ENCODE measurements around the gene RYR3.
"Not testable (repeated sequence)": the region's sequence is repeated elsewhere in the genome, so short reads cannot be mapped to it uniquely, and the experiment has no call there.

RYR3 gene

GRCh38 chr15:33598382-33598781 is 287.6 kb downstream of the RYR3 start:
- not testable (repeated sequence) for DNase-seq

GRCh38 chr15:33600212-33600611 is 289.4 kb downstream of the RYR3 start:
- no peak for DNase-seq

GRCh38 chr15:33601461-33601860 is 290.7 kb downstream of the RYR3 start:
- DNase-seq, result no peak

- DNase-seq, result no peak
These were observed 297.9 kb downstream of the RYR3 start for GRCh38 chr15:33608714-33609113.

GRCh38 chr15:33612721-33613304 is 302.0 kb downstream of the RYR3 start:
- DNase-seq, result no peak

- DNase-seq, result no peak
These were observed 305.7 kb downstream of the RYR3 start for GRCh38 chr15:33616475-33616874.

- DNase-seq, result no peak
These were observed 307.6 kb downstream of the RYR3 start for GRCh38 chr15:33618350-33618749.

GRCh38 chr15:33621141-33621540 is 310.4 kb downstream of the RYR3 start:
- no peak for DNase-seq

- no peak for DNase-seq
These were observed 312.2 kb downstream of the RYR3 start for GRCh38 chr15:33623010-33623409.

- DNase-seq, result no peak
These were observed 313.7 kb downstream of the RYR3 start for GRCh38 chr15:33624439-33624838.

GRCh38 chr15:33629647-33630046 is 318.9 kb downstream of the RYR3 start:
- DNase-seq, result no peak

GRCh38 chr15:33636234-33636633 is 325.5 kb downstream of the RYR3 start:
- DNase-seq, result no peak

GRCh38 chr15:33636958-33637357 is 326.2 kb downstream of the RYR3 start:
- no peak for DNase-seq

- no peak for DNase-seq
These were observed 327.7 kb downstream of the RYR3 start for GRCh38 chr15:33638453-33638852.

GRCh38 chr15:33639051-33639450 is 328.3 kb downstream of the RYR3 start:
- DNase-seq, result no peak

- DNase-seq, result no peak
These were observed 328.7 kb downstream of the RYR3 start for GRCh38 chr15:33639456-33639855.

- DNase-seq, result peak; percentile 12
These were observed 329.2 kb downstream of the RYR3 start for GRCh38 chr15:33639978-33640377.

GRCh38 chr15:33641069-33641468 is 330.3 kb downstream of the RYR3 start:
- no peak for DNase-seq

GRCh38 chr15:33644304-33644703 is 333.5 kb downstream of the RYR3 start:
- no peak for DNase-seq

- DNase-seq, result no peak
These were observed 336.0 kb downstream of the RYR3 start for GRCh38 chr15:33646744-33647143.

GRCh38 chr15:33649217-33649933 is 338.6 kb downstream of the RYR3 start:
- no peak for DNase-seq

GRCh38 chr15:33654860-33655259 is 344.1 kb downstream of the RYR3 start:
- no peak for DNase-seq

- no peak for DNase-seq
These were observed 344.7 kb downstream of the RYR3 start for GRCh38 chr15:33655488-33655887.

- DNase-seq, result no peak
These were observed 345.4 kb downstream of the RYR3 start for GRCh38 chr15:33656168-33656567.

GRCh38 chr15:33660151-33660550 is 349.4 kb downstream of the RYR3 start:
- no peak for DNase-seq
